Uterus (tissue), 4 donors: ENCODE measurements around the gene ACVR1B. TPM values are rescaled to one million over a fixed set of nuclear protein-coding genes. Genes with fewer than 3 reads are reported as not detected.

Experiments used
- DNase-seq, 2 donors: peaks; one replicate each; pipeline ENCODE4 v3.0.0-alpha.2; 2019 to 2020
- H3K27ac ChIP-seq, 2 donors: fragments of 200-600 bp; sonication (generic); 1 replicate in 1 of 2; 2 replicates in 1 of 2; pipeline ENCODE4 v1.5.1; 2016 to 2018
- H3K27me3 ChIP-seq, 2 donors: fragments of 200-600 bp; sonication (generic); one replicate each; pipeline ENCODE4 v1.5.1; 2018 to 2019; ENCODE audit warnings: control low read depth in 1 of 2
- H3K36me3 ChIP-seq, 2 donors: fragments of 200-600 bp; sonication (generic); one replicate each; pipeline ENCODE4 v1.5.1; 2019; ENCODE audit warnings: control low read depth in 1 of 2
- H3K4me1 ChIP-seq, 2 donors: fragments of 200-600 bp; sonication (generic); one replicate each; pipeline ENCODE4 v1.5.1; 2018 to 2019; ENCODE audit warnings: control low read depth in 1 of 2
- H3K4me3 ChIP-seq, 2 donors: fragments of 200-600 bp; sonication (generic); 1 replicate in 1 of 2; 2 replicates in 1 of 2; pipeline ENCODE4 v1.5.1; 2018 to 2019; ENCODE audit warnings: mild to moderate bottlenecking in 1 of 2
- H3K9me3 ChIP-seq, 2 donors: fragments of 200-600 bp; sonication (generic); one replicate each; pipeline ENCODE4 v1.5.1; 2019; ENCODE audit warnings: control low read depth in 1 of 2
- CTCF ChIP-seq, 4 experiments: fragments of 200-600 bp in 2 of 4; fragments of 450-650 bp in 2 of 4; sonication (generic) in 2 of 4; IDR thresholded peaks; one replicate each; pipeline ENCODE4 v1.5.1; 2016 to 2019; ENCODE audit warnings: antibody characterized with exemption in 4 of 4, mild to moderate bottlenecking in 2 of 4, moderate library complexity in 1 of 4
- POLR2A ChIP-seq, 2 donors: fragments of 450-650 bp; IDR thresholded peaks; one replicate each; pipeline ENCODE4 v1.6.1; 2016; ENCODE audit warnings: antibody characterized with exemption in 2 of 2, mild to moderate bottlenecking in 1 of 2, moderate library complexity in 1 of 2
- intact Hi-C: fragments of 100-400 bp; cut with DNase I; formaldehyde crosslinking; loops from one replicate; pipeline ENCODE4 v1.15.1; 2023; ENCODE audit warnings: low total_unique reads
- total RNA-seq, 4 donors: library from RNA; depleted of rRNA in 3 of 4; stranded (reverse); fragments of >200 nt in 3 of 4; gene quantifications; one replicate each; pipeline versions ENCODE4 v1.1.0 to v1.2.4, GENCODE V29; 2014 to 2023
- donor health status: DM: yes; HTN: yes; CAD: no.

Gene ACVR1B
- total RNA-seq, 4 donors from 2014 or later, result 2.6 to 31.6 (median 14.4) TPM

DNA sequence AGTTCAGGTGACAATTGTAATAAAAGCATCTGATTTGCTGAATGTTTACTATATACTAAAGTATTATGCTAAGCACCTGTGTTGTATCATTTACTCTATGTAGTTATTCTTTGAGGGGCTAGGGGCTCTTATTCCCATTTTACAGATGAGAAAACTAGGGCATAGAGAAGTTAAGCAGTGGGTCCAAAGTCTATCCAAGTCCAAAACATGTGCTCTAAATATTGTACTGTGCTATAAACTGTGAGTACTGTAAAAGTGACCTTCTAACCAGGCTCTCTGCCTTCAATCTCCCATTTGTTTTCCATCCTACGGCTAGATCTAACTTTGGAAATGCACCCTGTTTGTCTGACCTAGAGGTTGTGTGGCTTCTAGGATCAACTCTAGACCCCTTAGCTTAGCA, 9.0 kb downstream of the ACVR1B start:
- Histone ChIP-seq H3K4me3 (no peak overlapping the region), H3K27ac (no peak overlapping the region), H3K4me1 (no peaks in the 10 kb centered on the region), H3K27me3 (no peaks in the 10 kb centered on the region), H3K36me3 (no peaks in the 10 kb centered on the region), H3K9me3 (no peaks in the 10 kb centered on the region)
- intact Hi-C loops, result no loop called here
- no peak for TF ChIP-seq CTCF (IDR thresholded peaks at IDR 0.05)
- TF ChIP-seq POLR2A (IDR thresholded peaks at IDR 0.05), result no peak
- no peak for DNase-seq

DNA sequence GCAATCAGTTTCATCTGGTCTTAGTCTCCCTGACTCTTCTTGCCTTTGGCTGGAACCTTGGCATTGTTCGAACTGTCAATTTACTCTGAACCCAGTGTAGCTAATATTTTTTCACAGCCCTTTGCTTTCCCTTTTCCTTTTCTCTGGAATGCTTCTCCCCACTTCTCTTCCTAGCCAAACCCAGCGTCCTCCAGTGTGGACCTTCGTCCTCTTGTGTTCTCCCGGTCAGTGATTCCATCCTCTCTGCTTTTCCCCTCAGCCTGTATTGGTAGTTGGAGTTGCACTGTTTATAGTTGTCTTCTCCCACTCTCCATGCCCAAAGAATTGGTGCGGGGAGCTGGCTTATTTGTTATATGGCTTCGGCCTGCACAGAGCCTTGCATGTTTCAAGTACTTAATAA, 9.4 kb downstream of the ACVR1B start:
- Histone ChIP-seq H3K36me3 (no peaks in the 10 kb centered on the region), H3K9me3 (no peaks in the 10 kb centered on the region), H3K27me3 (no peaks in the 10 kb centered on the region), H3K27ac (no peak overlapping the region), H3K4me1 (no peaks in the 10 kb centered on the region), H3K4me3 (no peak overlapping the region)
- intact Hi-C loops, result no loop called here
- no peak for DNase-seq
- TF ChIP-seq POLR2A (IDR thresholded peaks at IDR 0.05) (no peak), CTCF (IDR thresholded peaks at IDR 0.05) (no peak)

GRCh38 chr12:51961834-51962233, 10.3 kb downstream of the ACVR1B start:
- Histone ChIP-seq H3K4me3 (no peak overlapping the region), H3K27me3 (no peaks in the 10 kb centered on the region), H3K36me3 (no peaks in the 10 kb centered on the region), H3K4me1 (no peaks in the 10 kb centered on the region), H3K27ac (no peak overlapping the region), H3K9me3 (no peaks in the 10 kb centered on the region)
- no peak for TF ChIP-seq POLR2A (IDR thresholded peaks at IDR 0.05)
- no peak for TF ChIP-seq CTCF (IDR thresholded peaks at IDR 0.05)
- DNase-seq, result no peak
- intact Hi-C loops, result no loop called here

- TF ChIP-seq CTCF (IDR thresholded peaks at IDR 0.05) (no peak), POLR2A (IDR thresholded peaks at IDR 0.05) (no peak)
- H3K4me3 ChIP-seq, result no peak overlapping the region
- H3K4me1 ChIP-seq, result no peaks in the 10 kb centered on the region
- intact Hi-C loops, result no loop called here
- no peaks in the 10 kb centered on the region for H3K9me3 ChIP-seq
- no peak for DNase-seq
- no peaks in the 10 kb centered on the region for H3K27me3 ChIP-seq
- no peaks in the 10 kb centered on the region for H3K36me3 ChIP-seq
- no peak overlapping the region for H3K27ac ChIP-seq
These were observed 11.2 kb downstream of the ACVR1B start for GRCh38 chr12:51962737-51963136.

GRCh38 chr12:51963477-51963876, 12.0 kb downstream of the ACVR1B start:
- Histone ChIP-seq H3K9me3 (no peaks in the 10 kb centered on the region), H3K4me3 (no peak overlapping the region), H3K27me3 (no peaks in the 10 kb centered on the region), H3K36me3 (no peaks in the 10 kb centered on the region), H3K27ac (no peak overlapping the region), H3K4me1 (no peaks in the 10 kb centered on the region)
- intact Hi-C loops, result no loop called here
- no peak for DNase-seq
- no peak for TF ChIP-seq CTCF (IDR thresholded peaks at IDR 0.05)
- no peak for TF ChIP-seq POLR2A (IDR thresholded peaks at IDR 0.05)
